Endothelial cell of umbilical vein (primary cell): ENCODE results near the gene ABLIM1. TPM values are rescaled to one million over a fixed set of nuclear protein-coding genes. Genes with fewer than 3 reads are reported as not detected.

ENCODE experiments used
- BruUV-seq: library from RNA; stranded (reverse); fragments of 400-500 nt; replicated peaks from 2 replicates; lab custom pipeline; 2021; lab: Mats Ljungman, UMichigan
- CTCF ChIA-PET: fragments of 300-600, 350-600 bp; sonication (Branson Sonifier 250); formaldehyde crosslinking; loops from one replicate; lab custom pipeline; 2021; ENCODE audit warnings: antibody characterized with exemption, inconsistent platforms; lab: Charles Lee
- POLR2A ChIA-PET: fragments of 300-600, 350-600 bp; sonication (Branson Sonifier 250); formaldehyde crosslinking; loops from one replicate; lab custom pipeline; 2021; ENCODE audit warnings: antibody characterized with exemption, inconsistent platforms; lab: Charles Lee
- DNase-seq: peaks from one replicate; pipeline ENCODE4 v3.0.0-alpha.2; 2011; ENCODE audit warnings: low read depth, low spot score
- FAIRE-seq: peaks from 2 replicates; lab custom pipeline; 2011; peaks lifted over from hg19 to GRCh38; lab: Jason Lieb, UNC
- H2AFZ ChIP-seq: 2 replicates; pipeline ENCODE4 v1.6.0; 2012; ENCODE audit warnings: low read depth, low read length, control low read depth, inconsistent platforms
- H3K27ac ChIP-seq: 2 replicates; pipeline ENCODE4 v1.5.1; 2011; ENCODE audit warnings: low read depth, mild to moderate bottlenecking, control low read depth, low read length, moderate library complexity; ENCODE audit not compliant: insufficient read depth
- H3K27me3 ChIP-seq, 2 experiments: 2 replicates each; pipeline versions ENCODE4 v1.6.0 to v1.6.1; 2011; ENCODE audit warnings: low read length in 2 of 2, mixed read lengths in 1 of 2; ENCODE audit not compliant: control insufficient read depth in 2 of 2, insufficient read depth in 2 of 2
- H3K36me3 ChIP-seq, 2 experiments: 2 replicates in 1 of 2; 3 replicates in 1 of 2; pipeline ENCODE4 v1.5.1; 2011; ENCODE audit warnings: low read length in 2 of 2, mild to moderate bottlenecking in 1 of 2, moderate library complexity in 1 of 2; ENCODE audit not compliant: control insufficient read depth in 2 of 2, insufficient read depth in 2 of 2; ENCODE audit errors: extremely low read depth in 1 of 2
- H3K4me1 ChIP-seq: 3 replicates; pipeline ENCODE4 v1.5.1; 2011; ENCODE audit warnings: mild to moderate bottlenecking, low read length; ENCODE audit not compliant: control insufficient read depth, insufficient read depth; ENCODE audit errors: extremely low read depth
- H3K4me2 ChIP-seq: 2 replicates; pipeline ENCODE4 v1.6.1; 2011; ENCODE audit warnings: low read length, control low read depth, mixed read lengths; ENCODE audit not compliant: insufficient read depth
- H3K4me3 ChIP-seq, 3 experiments: fragments of 200-600 bp in 1 of 3; sonication (generic), shearing (Covaris generic) in 1 of 3; replicated peaks in 1 of 3; 2 replicates each; pipeline ENCODE4 v1.5.1; 2011 to 2016; ENCODE audit warnings: control low read depth in 3 of 3, low read length in 3 of 3, mild to moderate bottlenecking in 2 of 3, inconsistent platforms in 1 of 3, low read depth in 1 of 3, moderate library complexity in 1 of 3; ENCODE audit not compliant: insufficient read depth in 1 of 3
- H3K79me2 ChIP-seq: 2 replicates; pipeline ENCODE4 v1.6.0; 2012; ENCODE audit warnings: low read length, inconsistent platforms; ENCODE audit not compliant: control insufficient read depth, insufficient read depth
- H3K9ac ChIP-seq: replicated peaks from 2 replicates; pipeline ENCODE3; 2011; ENCODE audit warnings: low read length, control low read depth; ENCODE audit not compliant: insufficient read depth; ENCODE audit errors: extremely low read depth
- H3K9me1 ChIP-seq: replicated peaks from 3 replicates; pipeline ENCODE4 v1.6.0; 2011; ENCODE audit warnings: mild to moderate bottlenecking, low read length; ENCODE audit not compliant: control insufficient read depth, insufficient read depth; ENCODE audit errors: extremely low read depth
- H3K9me3 ChIP-seq: replicated peaks from 2 replicates; pipeline ENCODE4 v1.5.1; 2012; ENCODE audit warnings: low read length, inconsistent platforms; ENCODE audit not compliant: control insufficient read depth, insufficient read depth
- H4K20me1 ChIP-seq: replicated peaks from 2 replicates; pipeline ENCODE3; 2011; ENCODE audit warnings: mild to moderate bottlenecking, low read length; ENCODE audit not compliant: control insufficient read depth, insufficient read depth; ENCODE audit errors: extremely low read depth
- EZH2 ChIP-seq: IDR thresholded peaks from 2 replicates; pipeline ENCODE4 v1.6.1; 2012; ENCODE audit warnings: borderline replicate concordance, low read depth, mild to moderate bottlenecking, moderate library complexity, low read length, inconsistent platforms; ENCODE audit not compliant: severe bottlenecking
- FOS ChIP-seq: IDR thresholded peaks from 2 replicates; pipeline ENCODE4 v1.6.1; 2011; ENCODE audit warnings: mild to moderate bottlenecking, low read length, moderate library complexity, borderline replicate concordance; ENCODE audit not compliant: insufficient read depth
- GATA2 ChIP-seq: IDR thresholded peaks from 2 replicates; pipeline ENCODE4 v1.7.0; 2011; ENCODE audit warnings: low read depth, mild to moderate bottlenecking, moderate library complexity, mixed read lengths, low read length; ENCODE audit not compliant: insufficient read length, insufficient read depth
- JUN ChIP-seq: IDR thresholded peaks from 2 replicates; pipeline ENCODE4 v1.6.1; 2011; ENCODE audit warnings: borderline replicate concordance, low read depth; ENCODE audit not compliant: insufficient read length, insufficient read depth
- MYC ChIP-seq: IDR thresholded peaks from one replicate; pipeline ENCODE4 v1.6.1; 2011; ENCODE audit warnings: mild to moderate bottlenecking, low read depth, low read length
- POLR2A ChIP-seq: IDR thresholded peaks from 2 replicates; pipeline ENCODE4 v1.6.1; 2012; ENCODE audit warnings: low read depth, mild to moderate bottlenecking, control low read depth, low read length
- POLR2AphosphoS5 ChIP-seq: IDR thresholded peaks from 2 replicates; pipeline ENCODE4 v1.6.1; 2012; ENCODE audit warnings: low read depth, mild to moderate bottlenecking, control low read depth, low read length, moderate library complexity; ENCODE audit not compliant: insufficient read depth
- dilution Hi-C: fragments of 300-500 bp; cut with MboI; formaldehyde crosslinking; loops from one replicate; pipeline ENCODE4 v1.15.0; 2019; ENCODE audit warnings: low sequenced_read_pairs; ENCODE audit not compliant: extremely low pct_ligation_motif_present
- intact Hi-C: fragments of 100-400 bp; cut with micrococcal nuclease; formaldehyde crosslinking; loops from one replicate; pipeline ENCODE4 v1.10.0; 2022
- polyA plus RNA-seq, 4 experiments: library from polyadenylated mRNA; depleted of rRNA in 3 of 4; stranded (reverse) in 3 of 4; unstranded in 1 of 4; fragments of >200 nt; gene quantifications; 2 replicates each; pipeline versions ENCODE4 v1.2.1 to v1.2.3, GENCODE V29; 2011 to 2012; ENCODE audit warnings: missing spikeins in 1 of 4
- total RNA-seq: library from RNA; stranded (reverse); gene quantifications from 2 replicates; pipeline ENCODE4 v1.2.3, GENCODE V29; 2021
- TF ChIP-seq, protein P1 (sequence below), 2 donors: IDR thresholded peaks; 1 replicate in 1 of 2; 2 replicates in 1 of 2; pipeline ENCODE4 v1.5.1; 2011; ENCODE audit warnings: low read length in 2 of 2, mild to moderate bottlenecking in 2 of 2, moderate library complexity in 2 of 2, control low read depth in 1 of 2, inconsistent platforms in 1 of 2, low read depth in 1 of 2; ENCODE audit not compliant: insufficient read depth in 1 of 2; ENCODE audit errors: extremely low read depth in 1 of 2
- TF ChIP-seq, protein P2 (sequence below): IDR thresholded peaks from 2 replicates; pipeline ENCODE4 v1.6.1; 2011; ENCODE audit not compliant: insufficient read depth, insufficient read length

ABLIM1 gene
- total and polyA plus RNA-seq, 2 donors (not counting 3 experiments of a cell fraction or from before 2014, with no cell fraction given): 128 to 235 TPM

DNA sequence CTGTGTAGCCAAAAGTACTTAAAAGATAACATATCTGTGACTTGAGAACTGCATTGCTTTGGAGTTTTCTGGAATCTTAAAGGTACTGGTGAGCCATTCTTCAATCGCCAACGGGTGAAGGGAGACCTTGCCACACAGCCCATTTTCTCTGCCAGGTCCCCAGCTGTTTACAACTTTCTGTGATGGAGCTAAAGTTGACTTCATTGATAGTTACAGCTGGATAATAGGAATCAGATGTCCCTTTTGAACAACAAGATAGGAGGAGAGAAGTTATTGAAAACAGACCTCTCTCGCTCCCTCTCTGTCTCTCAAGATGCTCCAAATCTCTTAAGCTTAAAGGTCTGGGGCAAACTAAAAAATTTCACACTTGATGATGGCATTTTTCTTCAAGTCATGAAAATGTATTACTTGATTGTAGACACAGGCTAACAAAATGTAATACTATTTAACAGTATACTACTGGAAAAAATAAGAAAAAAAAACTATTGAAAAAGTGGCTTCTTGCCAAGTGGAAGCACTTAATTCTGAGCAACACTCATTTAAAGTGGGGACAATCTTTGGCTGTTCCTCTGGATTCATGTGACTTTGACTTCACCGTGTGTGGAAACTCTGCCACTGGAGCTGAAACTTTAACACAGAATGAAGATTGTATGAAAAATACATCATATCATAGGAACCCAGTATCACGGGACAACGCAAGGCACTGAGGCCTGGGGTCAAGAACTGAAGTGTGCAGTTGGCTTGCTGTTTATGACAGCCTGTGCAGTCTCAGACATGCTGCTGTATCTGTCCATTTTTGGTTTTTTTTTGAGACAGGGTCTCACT lies 175.4 kb downstream of the ABLIM1 start:
- intact Hi-C loops (no loop called here), dilution Hi-C loops (no loop called here)
- FAIRE-seq (no peak), DNase-seq (no peak)
- Histone ChIP-seq H3K79me2 (no peaks in the 10 kb centered on the region), H4K20me1 (no peaks in the 10 kb centered on the region), H3K9me1 (no peaks in the 10 kb centered on the region), H2AFZ (no peak overlapping the region), H3K36me3 (peaks cover 0 to 24% of the 10 kb centered on the region in 2 experiments), H3K4me1 (peaks cover 6% of the 10 kb centered on the region), H3K27me3 (no peaks in the 10 kb centered on the region), H3K4me3 (no peak overlapping the region), H3K27ac (no peak overlapping the region), H3K4me2 (no peak overlapping the region), H3K9me3 (no peaks in the 10 kb centered on the region), H3K9ac (no peak overlapping the region)
- no TSS peak for BruUV-seq
- TF ChIP-seq JUN (no peak), POLR2A (no peak), GATA2 (no peak), EZH2 (no peak), MYC (no peak), POLR2AphosphoS5 (no peak), FOS (no peak)
- TF ChIP-seq, protein P1, sequence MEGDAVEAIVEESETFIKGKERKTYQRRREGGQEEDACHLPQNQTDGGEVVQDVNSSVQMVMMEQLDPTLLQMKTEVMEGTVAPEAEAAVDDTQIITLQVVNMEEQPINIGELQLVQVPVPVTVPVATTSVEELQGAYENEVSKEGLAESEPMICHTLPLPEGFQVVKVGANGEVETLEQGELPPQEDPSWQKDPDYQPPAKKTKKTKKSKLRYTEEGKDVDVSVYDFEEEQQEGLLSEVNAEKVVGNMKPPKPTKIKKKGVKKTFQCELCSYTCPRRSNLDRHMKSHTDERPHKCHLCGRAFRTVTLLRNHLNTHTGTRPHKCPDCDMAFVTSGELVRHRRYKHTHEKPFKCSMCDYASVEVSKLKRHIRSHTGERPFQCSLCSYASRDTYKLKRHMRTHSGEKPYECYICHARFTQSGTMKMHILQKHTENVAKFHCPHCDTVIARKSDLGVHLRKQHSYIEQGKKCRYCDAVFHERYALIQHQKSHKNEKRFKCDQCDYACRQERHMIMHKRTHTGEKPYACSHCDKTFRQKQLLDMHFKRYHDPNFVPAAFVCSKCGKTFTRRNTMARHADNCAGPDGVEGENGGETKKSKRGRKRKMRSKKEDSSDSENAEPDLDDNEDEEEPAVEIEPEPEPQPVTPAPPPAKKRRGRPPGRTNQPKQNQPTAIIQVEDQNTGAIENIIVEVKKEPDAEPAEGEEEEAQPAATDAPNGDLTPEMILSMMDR (IDR thresholded peaks at IDR 0.05; ENCODE audit: extremely low read depth in 1 of 2, insufficient read depth in 1 of 2, low read depth in 1 of 2, low read length in 2 of 2): no peak
- TF ChIP-seq, protein P2, sequence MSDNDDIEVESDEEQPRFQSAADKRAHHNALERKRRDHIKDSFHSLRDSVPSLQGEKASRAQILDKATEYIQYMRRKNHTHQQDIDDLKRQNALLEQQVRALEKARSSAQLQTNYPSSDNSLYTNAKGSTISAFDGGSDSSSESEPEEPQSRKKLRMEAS: no peak
- ChIA-PET POLR2A (no interaction called here), CTCF (interaction anchor here (1.1 to 3.1 kb wide), 3 partner anchors 11 to 221 kb away, joined by 4 to 19 read pairs (median 4); no protein-coding TSS in a partner anchor)
